Measurements from ENCODE around the gene MICAL2.

MICAL2 gene

DNA sequence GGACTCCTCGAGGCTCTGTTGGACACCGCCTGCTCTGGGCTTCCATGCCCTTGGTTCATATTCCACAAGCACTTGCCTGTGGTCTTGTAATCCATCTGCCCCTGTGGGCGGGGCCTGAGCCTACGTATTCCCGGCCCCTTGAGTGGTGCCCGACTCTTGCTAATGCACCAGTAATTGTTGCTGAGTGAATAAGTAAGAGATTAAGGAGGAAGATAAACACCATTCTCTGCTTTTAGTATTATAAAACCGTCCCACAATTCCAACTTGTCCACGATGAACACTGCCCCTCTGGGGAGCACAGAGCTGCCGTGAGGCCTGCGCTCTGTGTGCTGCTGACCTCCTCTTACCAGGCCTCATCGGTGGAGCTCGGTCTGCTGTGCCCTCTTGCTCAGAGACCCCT, 50.3 kb downstream of the MICAL2 start:
- Histone ChIP-seq H4K20me1 (ENCODE audit: insufficient read depth, low read length) (no peaks in the 10 kb centered on the region), H3K9me3 (ENCODE audit: insufficient read depth, low read length) (no peaks in the 10 kb centered on the region), H3K27me3 (ENCODE audit: low read depth, low read length) (no peaks in the 10 kb centered on the region), H3K27ac (ENCODE audit: low read length) (no peak overlapping the region), H3K4me2 (ENCODE audit: low read length) (no peak overlapping the region), H3K4me1 (ENCODE audit: low read length) (peaks cover 32% of the 10 kb centered on the region), H3K9ac (ENCODE audit: low read length) (no peak overlapping the region), H2AFZ (ENCODE audit: low read depth, low read length) (no peak overlapping the region), H3K4me3 (ENCODE audit: low read length) (no peak overlapping the region), H3K36me3 (replicated peaks; ENCODE audit: low read depth, low read length) (no peaks in the 10 kb centered on the region), H3K79me2 (ENCODE audit: low read length) (no peaks in the 10 kb centered on the region)
- TF ChIP-seq, protein P1, sequence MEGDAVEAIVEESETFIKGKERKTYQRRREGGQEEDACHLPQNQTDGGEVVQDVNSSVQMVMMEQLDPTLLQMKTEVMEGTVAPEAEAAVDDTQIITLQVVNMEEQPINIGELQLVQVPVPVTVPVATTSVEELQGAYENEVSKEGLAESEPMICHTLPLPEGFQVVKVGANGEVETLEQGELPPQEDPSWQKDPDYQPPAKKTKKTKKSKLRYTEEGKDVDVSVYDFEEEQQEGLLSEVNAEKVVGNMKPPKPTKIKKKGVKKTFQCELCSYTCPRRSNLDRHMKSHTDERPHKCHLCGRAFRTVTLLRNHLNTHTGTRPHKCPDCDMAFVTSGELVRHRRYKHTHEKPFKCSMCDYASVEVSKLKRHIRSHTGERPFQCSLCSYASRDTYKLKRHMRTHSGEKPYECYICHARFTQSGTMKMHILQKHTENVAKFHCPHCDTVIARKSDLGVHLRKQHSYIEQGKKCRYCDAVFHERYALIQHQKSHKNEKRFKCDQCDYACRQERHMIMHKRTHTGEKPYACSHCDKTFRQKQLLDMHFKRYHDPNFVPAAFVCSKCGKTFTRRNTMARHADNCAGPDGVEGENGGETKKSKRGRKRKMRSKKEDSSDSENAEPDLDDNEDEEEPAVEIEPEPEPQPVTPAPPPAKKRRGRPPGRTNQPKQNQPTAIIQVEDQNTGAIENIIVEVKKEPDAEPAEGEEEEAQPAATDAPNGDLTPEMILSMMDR (IDR thresholded peaks at IDR 0.05; ENCODE audit: low read depth, low read length) = no peak
- no peak for TF ChIP-seq EZH2phosphoT487 (IDR thresholded peaks at IDR 0.05; ENCODE audit: low read depth)

DNA sequence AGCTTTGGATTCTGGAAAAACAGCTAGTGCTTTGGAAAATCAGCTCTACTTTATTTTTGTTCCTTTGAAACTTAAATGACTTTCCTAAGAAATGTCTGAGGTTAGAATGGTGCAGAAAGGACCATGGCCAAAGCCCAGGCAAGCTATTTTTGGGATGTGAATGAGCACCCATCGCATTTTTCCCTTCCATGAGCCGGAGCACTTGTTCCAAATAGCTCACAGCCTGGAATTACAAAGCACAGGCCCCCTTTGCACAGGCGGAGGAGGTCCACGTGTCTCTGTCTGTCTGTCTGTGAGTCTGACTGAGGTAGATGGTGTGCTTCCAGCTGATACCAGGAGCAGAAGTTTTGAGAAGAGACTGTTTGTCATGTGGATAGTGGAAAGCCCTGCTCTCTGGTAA, 50.7 kb downstream of the MICAL2 start:
- Histone ChIP-seq H3K4me3 (ENCODE audit: low read length) (no peak overlapping the region), H3K27me3 (ENCODE audit: low read depth, low read length) (no peaks in the 10 kb centered on the region), H2AFZ (ENCODE audit: low read depth, low read length) (no peak overlapping the region), H4K20me1 (ENCODE audit: insufficient read depth, low read length) (no peaks in the 10 kb centered on the region), H3K27ac (ENCODE audit: low read length) (no peak overlapping the region), H3K9ac (ENCODE audit: low read length) (no peak overlapping the region), H3K9me3 (ENCODE audit: insufficient read depth, low read length) (no peaks in the 10 kb centered on the region), H3K4me1 (ENCODE audit: low read length) (peaks cover 32% of the 10 kb centered on the region), H3K36me3 (replicated peaks; ENCODE audit: low read depth, low read length) (no peaks in the 10 kb centered on the region), H3K79me2 (ENCODE audit: low read length) (no peaks in the 10 kb centered on the region), H3K4me2 (ENCODE audit: low read length) (no peak overlapping the region)
- TF ChIP-seq EZH2phosphoT487 (IDR thresholded peaks at IDR 0.05; ENCODE audit: low read depth) = no peak
- TF ChIP-seq, protein P1 (IDR thresholded peaks at IDR 0.05; ENCODE audit: low read depth, low read length) = no peak

DNA sequence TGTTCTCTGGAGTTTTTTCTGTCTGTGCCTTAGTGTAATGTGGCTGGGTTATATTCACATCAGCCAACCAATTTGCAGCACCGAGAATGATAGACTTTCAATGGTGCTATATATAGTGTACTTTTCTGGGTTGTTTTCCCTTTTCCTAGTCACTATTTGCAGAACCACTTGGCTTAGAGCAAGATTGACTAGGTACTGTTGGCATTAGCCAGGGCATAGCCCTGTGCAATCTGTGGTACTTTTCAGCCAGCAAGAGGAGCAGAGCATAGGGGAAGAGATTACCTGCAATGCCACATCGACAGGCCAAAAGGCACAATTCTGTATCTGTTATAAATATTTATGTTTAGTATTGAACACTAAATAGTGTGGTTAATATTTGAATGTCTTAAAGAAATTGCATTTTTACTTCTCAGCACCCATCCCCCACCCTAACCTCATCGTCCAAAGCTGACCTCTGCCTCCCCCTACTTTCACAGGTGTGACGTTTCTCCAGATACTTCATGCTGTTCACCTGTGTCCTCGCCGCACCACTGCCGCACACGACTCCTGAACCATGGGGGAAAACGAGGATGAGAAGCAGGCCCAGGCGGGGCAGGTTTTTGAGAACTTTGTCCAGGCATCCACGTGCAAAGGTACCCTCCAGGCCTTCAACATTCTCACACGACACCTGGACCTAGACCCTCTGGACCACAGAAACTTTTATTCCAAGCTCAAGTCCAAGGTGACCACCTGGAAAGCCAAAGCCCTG, 51.4 kb downstream of the MICAL2 start:
- Histone ChIP-seq H4K20me1 (ENCODE audit: insufficient read depth, low read length) (no peaks in the 10 kb centered on the region), H3K9ac (ENCODE audit: low read length) (no peak overlapping the region), H3K4me1 (ENCODE audit: low read length) (peaks cover 32% of the 10 kb centered on the region), H3K4me2 (ENCODE audit: low read length) (no peak overlapping the region), H3K9me3 (ENCODE audit: insufficient read depth, low read length) (no peaks in the 10 kb centered on the region), H3K4me3 (ENCODE audit: low read length) (no peak overlapping the region), H3K27ac (ENCODE audit: low read length) (no peak overlapping the region), H3K36me3 (replicated peaks; ENCODE audit: low read depth, low read length) (no peaks in the 10 kb centered on the region), H3K27me3 (ENCODE audit: low read depth, low read length) (no peaks in the 10 kb centered on the region), H2AFZ (ENCODE audit: low read depth, low read length) (no peak overlapping the region), H3K79me2 (ENCODE audit: low read length) (no peaks in the 10 kb centered on the region)
- no peak for TF ChIP-seq EZH2phosphoT487 (IDR thresholded peaks at IDR 0.05; ENCODE audit: low read depth)
- TF ChIP-seq, protein P1 (IDR thresholded peaks at IDR 0.05; ENCODE audit: low read depth, low read length) = no peak

DNA sequence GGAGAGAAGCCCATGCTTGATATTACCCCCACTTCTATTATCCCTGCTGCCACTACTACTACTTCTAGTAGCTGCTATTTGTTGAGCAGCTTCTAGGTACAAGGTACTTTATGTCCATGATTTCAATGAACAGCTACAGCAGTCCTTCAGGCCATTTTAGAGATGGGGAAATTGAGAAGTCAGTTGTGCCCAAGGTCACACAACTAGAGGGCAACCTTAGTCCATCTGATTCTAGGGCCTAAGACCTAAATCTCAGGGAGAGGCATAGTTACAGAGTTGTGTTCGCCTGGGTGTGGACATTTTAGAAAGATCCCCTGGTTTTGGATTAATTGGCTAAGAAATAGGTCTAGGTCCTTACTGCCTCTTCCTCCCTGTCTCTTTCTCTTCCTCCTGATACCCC, 52.3 kb downstream of the MICAL2 start:
- TF ChIP-seq EZH2phosphoT487 (IDR thresholded peaks at IDR 0.05; ENCODE audit: low read depth) = no peak
- TF ChIP-seq, protein P1 (IDR thresholded peaks at IDR 0.05; ENCODE audit: low read depth, low read length) = peak; percentile 45
- Histone ChIP-seq H3K79me2 (ENCODE audit: low read length) (no peaks in the 10 kb centered on the region), H3K36me3 (replicated peaks; ENCODE audit: low read depth, low read length) (no peaks in the 10 kb centered on the region), H3K4me2 (ENCODE audit: low read length) (no peak overlapping the region), H4K20me1 (ENCODE audit: insufficient read depth, low read length) (no peaks in the 10 kb centered on the region), H3K9ac (ENCODE audit: low read length) (no peak overlapping the region), H2AFZ (ENCODE audit: low read depth, low read length) (no peak overlapping the region), H3K9me3 (ENCODE audit: insufficient read depth, low read length) (no peaks in the 10 kb centered on the region), H3K27me3 (ENCODE audit: low read depth, low read length) (no peaks in the 10 kb centered on the region), H3K4me1 (ENCODE audit: low read length) (peaks cover 24% of the 10 kb centered on the region), H3K4me3 (ENCODE audit: low read length) (no peak overlapping the region), H3K27ac (ENCODE audit: low read length) (no peak overlapping the region)
